GM19328 (cell line): Measurements from ENCODE around the gene TMEM127.

ENCODE experiments used
- ATAC-seq: cut with Tn5 transposase; IDR thresholded peaks from one replicate; pipeline ENCODE4 v1.9.1; 2021; ENCODE audit warnings: mild to moderate bottlenecking, moderate library complexity; ENCODE audit not compliant: unreplicated experiment

TMEM127 gene

DNA sequence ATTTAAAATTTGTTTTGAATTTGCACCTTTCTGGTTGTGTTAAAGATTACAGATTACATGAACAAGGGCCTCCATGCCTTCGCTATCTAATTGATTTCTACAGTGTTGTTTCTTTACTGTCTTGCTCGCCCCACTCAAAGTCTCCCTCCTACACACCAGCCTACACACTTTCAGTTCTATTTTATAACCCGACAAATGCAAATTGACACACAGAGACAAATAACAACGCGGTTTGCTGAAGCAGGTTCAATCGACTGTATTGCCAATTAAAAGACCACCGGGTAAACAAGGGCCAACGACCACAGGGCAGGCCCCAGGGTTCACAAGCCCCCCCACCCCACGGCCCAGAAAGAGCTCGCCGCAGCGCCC is 58.0 kb downstream of the TMEM127 start:
- ATAC-seq: no peak

DNA sequence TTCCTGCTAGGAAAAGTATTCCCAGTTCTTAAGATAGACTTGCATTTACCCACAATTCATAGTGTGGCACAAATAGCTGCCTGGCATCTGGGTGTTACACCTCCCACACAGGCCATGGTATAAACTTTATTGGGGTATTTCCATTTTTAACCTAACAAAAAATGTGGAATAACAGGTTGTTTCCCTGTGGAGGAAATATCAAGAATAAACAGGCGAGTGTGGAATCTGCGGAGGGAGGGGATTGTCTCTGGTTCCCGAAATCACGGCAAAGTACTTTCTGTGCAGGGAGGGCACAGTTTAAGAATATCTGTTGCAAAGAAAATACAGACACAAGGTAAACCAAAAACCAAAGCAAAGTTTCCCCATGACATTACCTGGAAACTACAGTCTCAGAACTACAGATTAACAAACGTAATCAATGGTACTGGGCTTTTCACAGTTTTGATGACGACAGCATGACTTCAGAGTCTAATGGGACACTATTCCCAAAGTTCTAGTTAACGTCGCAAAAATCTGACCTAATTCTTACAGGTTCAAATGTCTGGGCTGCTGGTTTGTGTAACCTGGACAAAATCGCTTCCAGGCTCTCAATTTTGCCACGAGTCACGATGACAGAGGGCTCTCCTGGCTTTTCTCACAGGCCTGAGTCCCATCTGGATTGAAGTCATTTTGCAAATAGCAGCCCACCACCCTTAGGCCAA is 58.6 kb downstream of the TMEM127 start:
- ATAC-seq: no peak

GRCh38 chr2:96205888-96206287 is 59.9 kb downstream of the TMEM127 start:
- no peak for ATAC-seq

GRCh38 chr2:96204836-96205624 is 60.8 kb downstream of the TMEM127 start:
- ATAC-seq: no peak

DNA sequence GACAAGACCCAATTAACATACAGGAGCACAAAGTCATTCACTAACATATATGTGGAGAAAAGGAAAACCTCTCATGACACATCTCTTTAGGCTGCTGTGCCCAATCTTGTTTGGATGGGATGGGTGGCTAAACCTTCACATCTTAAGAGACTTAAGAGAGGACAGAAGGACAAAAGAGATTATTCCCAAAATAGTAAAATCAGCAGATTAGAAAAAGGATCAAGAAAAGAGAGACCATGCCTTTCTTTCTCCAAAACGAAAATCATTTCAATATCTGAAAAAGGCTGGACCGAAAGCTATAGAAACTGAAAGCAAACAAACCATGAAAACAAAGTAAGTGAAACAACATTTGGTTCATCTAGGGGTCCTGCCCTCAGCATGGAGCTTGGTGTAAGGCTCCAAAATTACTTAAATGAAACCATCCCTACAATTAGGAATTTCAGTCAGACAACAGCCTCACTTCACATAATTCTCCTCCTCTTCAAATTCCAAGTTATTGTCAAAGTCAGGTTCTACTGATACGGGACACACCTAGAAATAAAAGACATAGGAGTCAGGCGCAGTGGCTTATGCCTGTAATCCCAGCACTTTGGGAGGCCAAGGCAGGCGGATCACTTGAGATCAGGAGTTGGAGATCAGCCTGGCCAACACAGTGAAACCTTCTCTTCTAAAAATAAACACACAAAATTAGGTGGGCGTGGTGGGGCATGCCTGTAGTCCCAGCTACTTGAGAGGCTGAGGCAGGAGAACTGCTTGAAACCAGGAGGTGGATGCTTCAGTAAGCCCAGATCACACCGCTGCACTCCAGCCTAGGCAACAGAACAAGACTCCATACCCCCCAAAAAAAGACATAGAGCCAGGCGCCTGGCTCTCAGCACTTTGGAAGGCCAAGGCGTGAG is 62.4 kb downstream of the TMEM127 start:
- ATAC-seq: no peak

DNA sequence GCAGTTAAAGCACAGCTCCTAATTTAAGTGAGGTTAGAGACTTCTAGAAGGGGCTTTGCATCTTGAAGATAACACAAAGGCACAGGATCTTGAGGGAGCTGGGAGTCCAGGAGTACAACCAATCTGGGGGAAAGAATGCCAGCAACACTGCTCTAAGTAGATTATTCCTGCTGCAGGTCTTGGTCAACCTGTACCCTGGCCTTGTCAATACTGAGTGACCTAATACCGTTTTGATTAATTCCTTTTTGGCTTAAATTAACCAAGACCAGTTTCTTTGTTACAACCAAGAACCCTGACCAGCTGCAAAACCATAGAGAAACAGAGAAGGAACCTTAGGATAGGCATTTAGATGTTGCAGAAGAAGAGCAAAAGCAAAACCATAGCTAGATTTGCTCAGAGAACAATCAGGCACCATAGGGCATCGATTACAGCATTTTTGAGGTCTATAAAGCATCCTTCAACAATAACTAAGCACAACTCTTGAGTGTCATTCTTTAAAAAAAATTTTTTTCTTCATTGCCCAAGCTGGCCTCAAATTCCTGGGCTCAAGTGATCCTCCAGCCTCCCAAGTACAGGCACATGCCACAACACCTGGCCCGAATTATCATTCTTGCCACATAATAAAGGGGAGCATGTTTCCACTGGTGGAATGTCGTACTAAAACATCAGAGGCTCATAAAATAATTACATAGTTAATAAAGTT is 63.5 kb downstream of the TMEM127 start:
- ATAC-seq: no peak

- ATAC-seq: no peak
Observed at GRCh38 chr2:96201338-96201737, 64.5 kb downstream of the TMEM127 start.

GRCh38 chr2:96198921-96199320 is 66.9 kb downstream of the TMEM127 start:
- ATAC-seq: no peak
